HTERT RPE-1 (cell line): Measurements from ENCODE around the gene MMP2.

Source experiments
- in situ Hi-C: fragments of 300-500 bp; cut with MboI; formaldehyde crosslinking; loops from 4 replicates; pipeline ENCODE4 v1.14.3; 2020; ENCODE audit warnings: low sequenced_read_pairs

Gene MMP2

GRCh38 chr16:55468352-55468990 lies 10.5 kb upstream of the MMP2 start:
- in situ Hi-C loops: no loop called here

- in situ Hi-C loops: no loop called here
Observed at GRCh38 chr16:55469821-55470532, 9.0 kb upstream of the MMP2 start.

DNA sequence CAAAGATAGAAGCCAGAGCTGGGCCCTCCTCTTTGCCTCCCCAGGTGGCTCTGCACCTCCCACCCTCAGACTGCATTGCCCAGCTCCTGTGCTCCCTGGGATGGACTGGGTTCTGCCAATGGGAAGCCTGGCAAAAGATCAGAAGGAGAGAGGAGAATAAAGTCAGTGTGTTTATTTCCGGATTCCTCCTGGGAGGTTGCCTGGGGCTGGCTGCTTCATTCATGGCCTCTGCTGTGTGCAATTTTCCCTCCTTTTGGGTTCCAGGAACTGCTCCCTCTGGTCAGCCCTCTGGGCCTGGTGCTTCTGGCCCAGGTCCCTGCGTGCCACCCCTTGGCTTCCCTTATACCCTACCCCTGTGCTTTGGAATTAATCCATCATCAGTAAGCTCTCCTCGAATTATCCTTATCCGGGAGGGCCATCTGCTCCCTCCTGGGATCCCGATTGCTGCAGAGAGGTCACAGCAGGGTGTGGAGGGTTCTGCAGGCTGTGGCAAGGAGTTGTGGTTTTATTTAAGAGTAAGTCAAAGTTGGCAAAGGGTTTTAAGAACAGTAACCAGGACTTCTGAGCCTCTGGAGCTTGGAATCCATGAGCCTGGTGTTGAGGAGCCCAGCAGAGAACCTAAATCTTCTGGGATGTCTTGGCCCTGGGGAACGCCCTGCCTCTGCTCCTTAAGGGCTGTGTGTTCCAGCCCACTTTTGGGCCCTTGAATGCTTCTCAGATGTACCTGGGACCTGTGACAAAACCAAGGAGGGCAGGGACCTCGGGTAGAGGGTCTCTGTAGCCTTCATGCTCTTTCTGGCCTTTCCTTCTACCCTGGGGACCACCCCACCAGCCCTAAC lies 8.2 kb upstream of the MMP2 start:
- in situ Hi-C loops: no loop called here

GRCh38 chr16:55471448-55472097 lies 7.4 kb upstream of the MMP2 start:
- in situ Hi-C loops: no loop called here

DNA sequence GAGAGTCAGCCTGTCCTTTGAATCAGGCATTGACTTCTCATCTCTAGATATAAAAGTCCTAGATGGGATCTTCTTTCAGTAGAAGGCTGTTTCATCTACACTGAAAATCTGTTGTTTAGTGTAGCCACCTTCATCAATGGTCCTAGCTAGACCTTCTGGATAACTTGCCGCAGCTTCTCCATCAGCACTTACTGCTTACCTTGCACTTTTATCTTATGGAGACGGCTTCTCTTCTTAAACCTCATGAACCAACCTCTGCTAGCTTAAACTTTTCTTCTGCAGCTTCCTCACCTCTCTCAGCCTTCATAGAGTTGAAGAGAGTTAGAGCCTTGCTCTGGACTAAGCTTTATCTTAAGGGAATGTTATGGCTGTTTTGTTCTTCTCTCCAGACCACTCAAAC lies 5.4 kb upstream of the MMP2 start:
- in situ Hi-C loops: no loop called here

- in situ Hi-C loops: no loop called here
Observed at GRCh38 chr16:55474821-55475220, 4.2 kb upstream of the MMP2 start.

- in situ Hi-C loops: no loop called here
Observed at GRCh38 chr16:55475919-55476318, 3.1 kb upstream of the MMP2 start.

DNA sequence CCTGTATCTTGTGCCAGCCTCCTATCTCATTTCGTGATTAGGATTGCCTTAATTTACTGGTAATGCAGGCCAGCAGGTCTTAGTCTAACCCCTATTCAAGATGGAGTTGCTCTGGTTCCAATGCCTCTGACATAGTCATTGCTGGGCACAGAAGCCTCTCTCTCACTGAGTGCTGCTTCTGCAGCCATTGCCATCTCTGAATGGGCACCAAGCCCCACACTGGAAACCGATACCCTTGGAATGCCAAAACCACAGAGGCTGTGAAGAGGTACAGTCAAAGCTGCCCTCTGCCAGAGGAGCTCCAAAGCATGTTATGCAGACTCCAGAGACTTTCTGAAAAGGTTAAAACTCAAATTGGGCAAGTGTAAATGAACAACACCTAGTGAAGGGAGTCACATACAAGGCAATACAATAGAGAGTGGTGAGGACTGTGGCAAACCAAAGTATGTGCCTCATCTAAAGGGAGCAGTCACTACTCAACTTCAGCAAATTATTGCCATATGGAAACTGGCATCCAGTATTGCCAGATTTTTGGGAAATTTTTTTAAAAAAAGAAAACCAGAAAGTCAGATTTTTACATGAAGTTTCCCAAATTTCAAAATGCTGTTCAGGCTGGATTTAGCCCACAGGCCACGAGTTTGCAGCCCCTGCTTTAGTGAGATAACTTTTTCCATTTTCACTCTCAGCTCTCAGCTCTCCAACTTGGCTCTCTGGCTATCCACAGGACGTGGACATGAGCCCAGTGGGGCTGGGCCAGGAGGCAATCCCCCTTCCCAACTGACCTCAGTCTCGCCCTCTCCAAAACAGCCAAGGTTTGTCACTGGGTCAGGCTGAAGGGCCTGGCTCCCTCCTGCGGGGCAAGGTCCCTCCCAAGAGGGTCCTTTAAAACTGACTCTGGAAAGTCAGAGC lies 2.1 kb upstream of the MMP2 start:
- in situ Hi-C loops: no loop called here

DNA sequence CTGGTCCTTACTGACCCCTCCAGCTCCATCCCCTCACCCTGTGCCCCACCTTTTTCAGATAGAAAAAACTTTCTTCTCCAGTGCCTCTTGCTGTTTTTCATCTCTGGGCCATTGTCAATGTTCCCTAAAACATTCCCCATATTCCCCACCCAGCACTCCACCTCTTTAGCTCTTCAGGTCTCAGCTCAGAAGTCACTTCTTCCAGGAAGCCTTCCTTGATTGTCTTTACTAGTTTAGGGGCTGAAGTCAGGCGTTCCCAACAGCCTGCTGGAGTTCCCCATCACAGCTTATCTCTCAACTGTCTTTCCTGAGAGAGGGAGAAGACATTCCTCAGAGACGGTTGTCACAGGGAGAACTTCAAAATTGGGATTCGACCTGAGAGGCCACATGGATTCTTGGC lies 1.3 kb upstream of the MMP2 start:
- in situ Hi-C loops: no loop called here

DNA sequence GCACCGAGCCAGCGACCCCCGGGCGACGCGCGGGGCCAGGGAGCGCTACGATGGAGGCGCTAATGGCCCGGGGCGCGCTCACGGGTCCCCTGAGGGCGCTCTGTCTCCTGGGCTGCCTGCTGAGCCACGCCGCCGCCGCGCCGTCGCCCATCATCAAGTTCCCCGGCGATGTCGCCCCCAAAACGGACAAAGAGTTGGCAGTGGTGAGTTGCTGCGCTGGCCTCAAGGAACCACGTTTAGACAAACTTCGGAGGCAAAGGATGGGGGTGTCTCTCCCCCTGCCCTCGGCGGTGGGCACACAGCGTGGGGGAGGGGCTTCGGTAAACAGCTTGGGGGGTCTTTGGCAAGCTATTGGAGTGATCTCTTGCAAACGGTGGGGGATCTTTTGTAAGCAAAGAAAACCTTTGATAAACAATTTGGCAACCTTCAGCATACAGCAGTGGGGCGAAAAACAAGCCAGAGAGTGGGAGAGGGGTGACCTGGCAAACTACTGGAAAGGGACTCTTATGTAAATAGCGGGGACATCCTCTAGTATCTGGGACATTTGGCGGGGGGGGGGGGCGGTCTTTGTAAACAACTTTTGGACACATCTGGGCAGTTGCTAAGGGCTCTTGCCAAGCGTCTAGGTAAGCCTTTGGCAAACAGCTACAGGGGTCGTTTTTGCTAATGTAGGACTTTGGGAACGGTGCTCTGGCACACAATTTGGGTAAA lies 587 bp downstream of the MMP2 start:
- in situ Hi-C loops: no loop called here

DNA sequence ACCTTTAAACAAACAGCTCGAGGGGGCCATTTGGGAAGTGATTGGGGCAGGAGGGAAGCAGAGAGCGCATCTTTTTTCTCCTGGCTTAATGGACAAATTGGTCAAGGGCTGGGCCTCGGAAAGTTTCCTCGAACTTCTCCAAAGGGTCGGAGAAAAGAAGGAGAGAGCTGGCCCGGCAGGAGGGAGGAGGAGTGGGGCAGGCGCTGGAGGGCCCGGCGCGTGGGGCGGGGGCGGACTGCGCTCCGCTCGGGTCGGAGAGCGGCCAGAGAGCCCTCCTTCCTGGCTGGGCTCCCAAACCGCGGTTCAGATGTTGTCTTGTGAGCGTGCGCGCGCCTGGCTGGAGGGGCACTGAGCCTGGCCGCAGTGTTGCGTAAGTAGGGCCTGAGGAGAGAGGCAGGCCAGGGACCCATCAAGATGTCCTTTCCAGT lies 1.2 kb downstream of the MMP2 start:
- in situ Hi-C loops: no loop called here

DNA sequence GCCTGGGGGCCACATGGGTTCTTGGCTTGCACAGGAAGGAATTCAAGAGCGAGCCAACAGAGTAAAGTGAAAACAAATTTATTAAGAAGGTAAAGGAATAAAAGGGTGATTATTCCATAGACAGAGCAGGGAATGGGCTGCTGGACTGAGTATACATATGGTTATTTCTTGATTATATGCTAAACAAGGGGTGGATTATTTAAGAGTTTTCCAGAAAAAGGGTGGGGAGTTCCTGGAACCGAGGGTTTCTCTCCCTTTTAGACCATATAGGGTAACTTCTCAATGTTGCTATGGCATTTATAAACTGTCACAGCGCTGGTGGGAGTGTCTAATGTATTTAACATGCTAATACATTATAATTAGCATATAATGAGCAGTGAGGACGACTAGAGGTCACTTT lies 2.0 kb downstream of the MMP2 start:
- in situ Hi-C loops: no loop called here

DNA sequence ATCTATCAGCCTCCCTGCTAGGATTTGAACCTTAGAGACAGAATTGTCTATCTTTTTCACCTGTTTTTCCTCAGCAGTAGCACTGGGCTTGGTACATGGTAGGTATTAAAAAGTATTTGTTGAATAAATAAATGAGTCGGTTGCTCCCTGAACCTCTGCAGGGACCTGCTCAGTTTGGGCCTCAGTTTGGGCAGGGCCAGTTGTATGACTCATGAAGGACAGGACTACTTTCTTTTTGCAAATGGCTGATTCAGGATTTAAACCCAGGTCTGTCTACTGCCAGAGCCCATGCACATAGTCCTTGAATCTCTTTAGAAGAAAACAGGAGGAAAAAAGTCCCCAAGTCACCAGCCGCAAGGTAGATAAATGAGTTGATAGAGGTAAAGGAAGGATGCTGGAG lies 3.1 kb downstream of the MMP2 start:
- in situ Hi-C loops: no loop called here

DNA sequence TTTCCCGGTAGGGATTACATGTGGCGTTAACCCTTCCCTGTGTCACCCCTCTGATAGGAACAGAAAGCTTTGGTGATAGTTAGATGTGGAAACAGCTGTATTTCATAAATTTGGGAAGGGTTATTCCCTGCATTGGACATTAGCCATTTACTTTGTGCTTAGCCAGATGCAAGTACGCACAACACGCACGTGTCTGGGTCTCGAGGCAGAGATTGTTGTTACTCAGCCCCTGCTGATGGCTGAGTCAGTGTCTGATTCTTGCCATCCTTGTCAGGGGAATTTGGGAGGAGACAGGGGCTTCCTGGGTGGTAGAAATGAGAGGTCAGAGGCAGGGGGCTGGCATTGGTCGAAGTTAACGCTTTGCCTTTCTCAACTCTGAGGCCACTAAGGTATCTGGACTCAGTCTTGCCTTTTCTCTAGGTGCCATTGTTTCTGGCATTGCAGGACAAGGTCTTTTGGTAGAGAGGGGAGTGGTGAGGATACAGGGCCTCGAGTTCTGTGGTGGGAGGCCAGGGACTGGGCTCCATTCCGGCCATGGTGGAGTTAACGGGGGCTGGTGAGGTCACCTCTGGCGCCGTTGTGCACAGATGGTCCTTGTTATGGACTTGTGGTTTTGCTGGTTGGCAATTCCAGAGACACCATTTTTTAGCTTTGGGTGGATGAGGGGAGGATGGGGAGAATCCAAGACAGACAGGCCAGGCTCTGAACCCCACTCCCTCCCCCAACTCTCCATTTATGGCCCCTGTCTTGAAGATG lies 8.2 kb downstream of the MMP2 start:
- in situ Hi-C loops: no loop called here

DNA sequence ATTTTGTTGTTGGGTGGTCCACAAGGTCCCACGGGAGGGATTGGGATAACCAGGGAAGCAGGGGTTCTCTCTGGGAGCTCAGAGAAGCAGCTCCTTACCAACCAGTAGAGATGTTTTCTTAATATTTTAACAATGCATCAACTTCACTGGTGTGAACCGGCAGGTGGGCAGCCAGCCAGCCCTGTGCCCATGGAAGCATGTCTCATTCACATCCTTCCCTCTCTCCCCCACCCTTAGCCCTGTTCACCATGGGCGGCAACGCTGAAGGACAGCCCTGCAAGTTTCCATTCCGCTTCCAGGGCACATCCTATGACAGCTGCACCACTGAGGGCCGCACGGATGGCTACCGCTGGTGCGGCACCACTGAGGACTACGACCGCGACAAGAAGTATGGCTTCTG lies 9.3 kb downstream of the MMP2 start:
- in situ Hi-C loops: no loop called here

DNA sequence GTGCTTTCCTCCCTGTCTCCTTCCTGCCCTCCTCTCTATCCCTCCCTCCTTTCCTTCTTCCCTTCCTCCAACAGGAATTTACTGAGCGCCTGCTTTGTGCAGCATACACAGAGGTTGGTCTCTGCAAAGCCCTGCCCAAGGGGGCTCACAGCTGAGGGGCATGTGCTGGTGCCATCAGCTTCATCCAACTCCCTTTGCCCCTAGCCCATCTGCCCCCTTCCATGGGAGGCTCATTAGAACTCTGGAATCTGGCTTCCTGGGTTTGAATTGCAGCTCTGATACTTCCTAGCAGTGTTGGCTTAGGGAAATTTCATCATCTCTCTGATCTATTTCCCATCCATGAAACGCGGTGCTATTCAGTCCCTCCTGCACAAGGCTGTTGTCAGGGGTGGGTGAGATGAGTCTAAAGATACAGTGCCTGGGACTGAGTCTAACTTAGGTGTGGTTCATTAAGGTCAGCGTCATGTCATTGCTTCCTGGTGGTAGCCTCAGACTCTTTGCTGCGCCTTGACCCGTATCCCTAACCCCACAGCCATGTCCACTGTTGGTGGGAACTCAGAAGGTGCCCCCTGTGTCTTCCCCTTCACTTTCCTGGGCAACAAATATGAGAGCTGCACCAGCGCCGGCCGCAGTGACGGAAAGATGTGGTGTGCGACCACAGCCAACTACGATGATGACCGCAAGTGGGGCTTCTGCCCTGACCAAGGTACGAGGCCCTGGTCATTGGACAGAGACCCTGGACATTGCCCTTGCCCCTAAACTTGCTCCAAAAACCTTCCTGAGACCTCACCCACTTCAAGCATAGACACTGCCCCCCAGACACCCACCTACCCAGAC lies 10.3 kb downstream of the MMP2 start:
- in situ Hi-C loops: no loop called here

GRCh38 chr16:55489956-55490265 lies 10.9 kb downstream of the MMP2 start:
- in situ Hi-C loops: no loop called here

- in situ Hi-C loops: no loop called here
Observed at GRCh38 chr16:55490301-55490700, 11.3 kb downstream of the MMP2 start.
